GM21423 (cell line): Measurements from ENCODE around the gene HNRNPA1L2.
"Not testable (repeated sequence)": the region's sequence is repeated elsewhere in the genome, so short reads cannot be mapped to it uniquely, and the experiment has no call there.

Source experiments
- ATAC-seq: cut with Tn5 transposase; IDR thresholded peaks from one replicate; pipeline ENCODE4 v1.9.1; 2021; ENCODE audit warnings: mild to moderate bottlenecking, moderate library complexity; ENCODE audit not compliant: unreplicated experiment

The HNRNPA1L2 gene

DNA sequence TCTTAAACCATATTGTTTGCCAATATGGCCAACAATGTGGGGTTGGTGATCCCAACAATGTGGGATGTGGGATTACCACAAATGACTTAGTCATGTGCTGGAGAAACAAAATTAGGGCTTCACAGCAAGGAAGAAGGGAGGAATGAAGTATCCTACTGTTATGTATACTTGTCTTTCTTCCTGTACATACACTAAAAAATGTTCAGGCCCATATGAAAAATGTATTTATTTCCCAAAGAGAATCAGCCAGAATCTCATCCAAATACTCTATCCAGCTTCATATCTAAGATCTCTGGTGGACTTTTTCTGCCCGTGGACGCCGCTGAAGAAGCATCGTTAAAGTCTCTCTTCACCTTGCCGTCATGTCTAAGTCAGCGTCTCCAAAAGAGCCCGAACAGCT lies at the start of gene HNRNPA1L2:
Gene HNRNPA1L2 (plus strand): TSS at position 301 of the 400 bp plus-strand sequence. CDS start 62 bp downstream, at position 363.
- ATAC-seq = no peak

DNA sequence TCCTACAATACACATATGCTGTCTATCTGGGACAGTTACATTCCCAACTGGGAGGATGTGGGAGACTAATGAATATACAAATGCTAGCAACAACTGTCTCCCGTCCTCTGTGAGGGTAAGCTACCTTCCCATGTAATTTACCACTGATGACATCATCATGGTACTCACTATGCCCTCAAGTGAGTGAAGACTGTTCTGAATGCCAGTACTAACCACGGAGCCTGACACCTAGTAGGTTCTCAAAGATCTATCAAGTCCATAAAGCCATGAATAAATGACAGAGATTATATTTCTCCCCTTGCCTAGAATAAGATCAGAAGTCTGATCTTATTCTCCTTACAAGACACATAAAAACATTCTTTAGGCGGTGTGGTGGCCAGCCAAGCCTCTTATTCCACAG lies 49.1 kb upstream of the HNRNPA1L2 start:
- not testable (repeated sequence) for ATAC-seq

DNA sequence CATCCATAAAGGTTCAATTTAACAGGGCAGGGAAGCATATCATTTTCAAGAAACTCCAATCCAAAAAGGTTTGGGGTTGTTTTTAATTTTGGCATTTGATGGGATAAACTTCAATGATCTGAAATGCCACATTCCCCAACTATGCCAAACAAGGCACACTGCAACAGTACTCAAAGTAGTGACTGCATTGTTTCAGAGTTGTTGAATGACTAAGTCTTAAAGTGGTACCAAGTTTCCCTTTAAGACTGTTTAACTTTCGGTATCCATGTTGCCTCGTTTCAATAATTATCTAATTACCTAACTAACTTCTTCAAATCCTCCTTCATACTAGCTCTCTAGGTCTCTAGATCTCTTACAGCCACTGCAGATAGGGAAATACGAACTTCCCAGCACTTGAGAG lies 48.4 kb upstream of the HNRNPA1L2 start:
- not testable (repeated sequence) for ATAC-seq

DNA sequence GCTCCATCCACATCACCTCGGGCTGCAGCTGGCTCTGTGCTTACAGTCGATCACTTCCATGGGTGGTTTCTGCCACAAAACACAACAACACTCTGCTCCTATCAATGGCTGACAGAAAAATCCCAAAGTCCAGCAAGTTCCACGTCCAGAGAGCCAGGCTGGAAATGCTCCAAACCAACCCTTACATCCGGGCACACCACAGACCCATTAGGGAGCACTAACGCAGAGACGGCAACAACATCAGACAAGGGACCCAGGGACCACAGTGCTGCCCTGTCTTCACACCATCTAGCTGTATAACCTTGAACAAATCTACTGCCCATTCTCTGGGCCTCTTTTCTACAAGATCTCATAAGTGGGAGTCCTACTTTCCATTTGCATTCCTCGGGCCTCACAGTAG lies 47.9 kb upstream of the HNRNPA1L2 start:
- not testable (repeated sequence) for ATAC-seq

DNA sequence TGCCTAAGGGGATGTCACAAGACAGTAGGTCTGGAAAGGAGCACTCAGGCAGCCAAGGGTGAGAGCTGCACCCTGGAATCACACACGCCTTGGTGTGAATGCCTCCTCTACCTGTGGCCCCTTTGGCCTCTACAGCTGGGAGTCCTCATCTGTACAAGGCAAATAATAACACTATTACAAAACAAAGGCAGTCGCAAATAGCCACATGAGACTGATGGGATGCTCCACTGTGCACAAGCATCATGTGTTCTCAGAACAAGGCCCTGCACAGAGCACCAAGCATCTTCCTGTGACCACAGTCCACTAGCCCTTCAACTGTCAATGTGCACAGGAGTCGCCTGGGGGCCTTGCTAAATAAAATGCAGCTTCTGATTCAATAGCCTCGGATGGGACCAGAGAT lies 44.6 kb upstream of the HNRNPA1L2 start:
- ATAC-seq = no peak

DNA sequence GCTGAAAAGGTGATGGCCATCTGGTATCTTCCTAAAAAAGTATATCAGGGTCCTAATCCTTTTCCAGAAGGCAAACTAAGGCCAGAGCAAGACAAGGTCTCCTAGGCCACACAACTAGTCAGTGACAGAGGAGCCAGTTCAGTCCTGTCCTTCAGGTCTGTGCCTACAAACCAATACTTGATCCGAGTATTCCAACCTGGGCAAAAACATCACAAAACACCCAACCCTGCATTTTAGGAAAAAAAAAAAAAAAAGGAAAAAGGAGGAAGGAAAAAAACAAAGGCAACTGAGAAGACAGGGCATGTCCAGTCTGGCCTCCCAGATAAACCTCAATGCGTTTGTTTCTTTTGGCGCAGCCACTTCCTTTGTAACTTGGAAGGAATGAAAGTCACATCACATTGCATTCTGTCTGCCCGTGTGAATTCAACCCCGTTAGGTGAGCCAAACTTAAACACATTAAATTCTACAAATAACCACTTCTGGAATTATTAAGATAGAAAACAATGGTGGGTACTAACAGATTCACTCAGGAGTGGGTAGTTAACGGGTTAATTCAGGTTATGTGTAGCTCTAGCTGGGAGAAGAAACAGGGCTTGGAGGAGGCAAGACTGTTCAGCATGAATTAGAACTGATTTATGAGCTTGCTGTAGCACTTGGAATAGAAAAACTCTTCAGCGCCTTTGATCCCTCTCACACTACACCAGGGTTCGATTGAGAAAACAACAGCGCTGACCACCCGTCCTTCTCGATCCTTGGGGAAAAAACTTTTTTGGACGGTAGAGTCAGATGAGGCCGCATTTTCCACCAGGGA lies 43.0 kb upstream of the HNRNPA1L2 start:
- ATAC-seq = peak; percentile 24

DNA sequence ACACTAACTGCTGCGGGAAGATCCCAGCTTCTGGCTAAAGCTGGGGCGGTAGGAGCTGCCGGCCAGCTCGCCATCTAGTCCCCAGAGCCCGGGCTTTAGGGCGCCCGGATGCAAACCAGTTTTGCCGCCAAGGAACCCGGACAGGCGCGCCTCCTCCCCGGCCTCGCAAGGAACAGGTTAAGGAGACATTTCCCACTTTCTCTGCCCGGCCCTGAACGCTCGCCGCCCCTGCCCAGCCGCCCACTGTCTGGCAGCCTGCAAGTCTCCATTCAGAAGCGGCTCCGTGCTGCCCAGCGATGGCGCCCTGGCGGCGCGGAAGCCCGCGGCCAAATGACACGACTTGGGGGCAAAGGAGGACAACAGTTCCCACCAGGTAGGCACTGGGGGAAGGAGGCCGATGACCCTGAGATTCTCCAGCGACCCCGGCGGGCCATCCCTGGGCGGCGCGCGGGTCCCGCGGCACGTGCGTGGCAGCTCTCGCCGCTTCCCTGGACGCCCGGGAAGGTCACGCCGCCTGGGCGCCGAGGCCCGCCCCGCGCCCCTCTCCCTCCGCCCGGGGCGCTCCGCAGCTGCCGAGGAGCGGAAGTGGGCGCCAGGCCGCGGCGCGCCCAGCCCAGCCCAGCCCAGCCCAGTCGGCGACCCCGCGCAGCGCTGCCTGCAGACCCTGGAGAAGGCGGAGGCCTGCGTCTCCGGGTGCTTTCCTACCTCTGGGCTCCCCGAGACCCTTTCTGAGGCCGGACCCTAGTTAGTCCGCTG lies 42.2 kb upstream of the HNRNPA1L2 start:
- ATAC-seq = peak; percentile 78

DNA sequence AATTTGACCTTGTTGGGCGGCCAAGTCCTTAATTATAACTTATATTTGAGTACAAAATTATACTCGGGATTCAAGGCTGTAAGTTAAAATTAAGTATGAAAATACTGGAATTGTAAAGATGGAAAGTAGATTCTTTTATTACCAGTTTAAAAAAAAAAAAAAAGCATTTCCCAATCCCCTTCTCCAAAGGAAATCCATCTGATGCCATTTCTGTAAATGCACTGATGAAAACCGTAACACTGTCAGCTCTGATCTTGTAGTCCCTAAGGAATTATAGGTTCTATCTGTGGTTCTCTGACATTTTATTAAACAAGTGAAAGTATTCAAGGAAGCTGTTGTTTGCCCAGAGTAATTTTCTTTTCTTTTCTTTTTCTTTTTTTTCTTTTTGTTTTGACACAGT lies 41.6 kb upstream of the HNRNPA1L2 start:
- no peak for ATAC-seq

DNA sequence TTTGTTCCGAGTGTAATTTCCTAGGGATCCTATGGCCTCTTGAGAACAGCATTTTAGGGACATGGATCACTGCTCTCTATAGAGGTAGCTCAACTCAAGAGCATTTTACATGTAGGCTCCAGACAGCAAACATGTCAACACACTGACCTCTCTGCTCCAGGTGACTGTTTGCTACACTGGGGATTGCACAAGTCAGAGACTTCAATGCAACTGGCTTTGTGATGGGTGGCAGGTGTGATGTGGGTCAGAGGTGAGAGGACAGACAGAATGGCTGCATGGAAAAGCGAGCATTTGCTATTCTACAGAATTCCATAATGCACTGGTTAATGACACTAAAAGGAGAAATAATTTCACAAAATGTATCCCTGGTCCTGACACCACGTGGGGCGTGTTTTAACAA lies 38.9 kb upstream of the HNRNPA1L2 start:
- ATAC-seq = not testable (repeated sequence)

DNA sequence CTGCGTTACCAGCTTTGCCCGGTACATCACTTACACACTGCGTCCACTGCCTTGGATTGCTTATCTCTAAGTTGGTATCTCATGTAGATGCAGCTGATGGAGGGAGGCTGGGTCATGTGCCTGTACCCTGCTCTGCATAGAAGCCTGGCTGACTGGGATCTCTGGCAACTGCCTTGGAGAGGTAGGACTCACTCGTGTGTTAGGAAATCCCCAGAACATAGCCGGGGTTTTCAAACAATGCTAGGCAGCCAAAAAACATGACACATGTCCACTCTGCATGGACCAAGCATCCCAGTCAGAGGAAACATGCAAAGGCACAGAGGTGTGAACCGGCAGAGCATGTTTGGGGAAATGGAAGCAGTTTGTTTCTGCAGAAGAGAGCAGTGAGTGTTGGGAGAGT lies 36.1 kb upstream of the HNRNPA1L2 start:
- ATAC-seq = not testable (repeated sequence)

DNA sequence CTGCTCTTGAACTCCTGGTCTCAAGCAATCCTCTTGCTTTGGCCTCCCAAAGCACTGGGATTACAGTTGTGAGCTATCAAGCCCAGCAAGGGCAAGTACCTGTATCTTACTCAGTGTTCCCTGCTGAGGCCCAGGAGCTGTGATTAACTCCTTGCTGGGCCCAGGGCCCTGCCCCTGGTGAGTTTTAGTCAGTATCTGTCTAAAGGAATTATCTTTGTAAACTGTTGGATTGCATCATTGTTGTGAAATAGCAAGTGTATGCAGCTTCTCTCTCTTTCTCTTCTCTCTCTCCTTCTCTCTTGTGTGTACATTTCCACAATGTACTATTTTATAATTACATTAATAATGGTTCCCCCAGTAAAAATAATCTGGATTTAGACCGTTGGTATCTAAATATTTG lies 35.4 kb upstream of the HNRNPA1L2 start:
- ATAC-seq = not testable (repeated sequence)

DNA sequence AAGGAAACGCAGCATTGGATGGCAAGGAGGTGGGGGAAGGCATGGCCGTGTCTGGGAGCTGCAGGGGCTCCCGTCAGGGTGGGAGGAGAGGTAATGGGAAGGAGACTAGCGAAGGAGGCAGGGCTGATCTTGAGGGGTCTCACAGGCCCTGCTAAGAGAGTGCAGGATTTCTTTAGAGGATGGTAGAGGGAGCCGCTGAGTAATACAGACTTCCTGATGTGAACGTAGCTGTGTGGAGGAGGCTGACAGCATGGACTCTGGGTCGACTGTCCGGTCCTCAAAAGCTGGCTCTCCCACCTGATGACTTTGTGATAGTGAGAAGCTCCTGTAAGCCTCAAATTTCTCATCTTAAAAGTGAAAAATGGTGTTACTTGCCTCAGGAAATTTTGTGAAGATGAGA lies 34.0 kb upstream of the HNRNPA1L2 start:
- ATAC-seq = not testable (repeated sequence)

DNA sequence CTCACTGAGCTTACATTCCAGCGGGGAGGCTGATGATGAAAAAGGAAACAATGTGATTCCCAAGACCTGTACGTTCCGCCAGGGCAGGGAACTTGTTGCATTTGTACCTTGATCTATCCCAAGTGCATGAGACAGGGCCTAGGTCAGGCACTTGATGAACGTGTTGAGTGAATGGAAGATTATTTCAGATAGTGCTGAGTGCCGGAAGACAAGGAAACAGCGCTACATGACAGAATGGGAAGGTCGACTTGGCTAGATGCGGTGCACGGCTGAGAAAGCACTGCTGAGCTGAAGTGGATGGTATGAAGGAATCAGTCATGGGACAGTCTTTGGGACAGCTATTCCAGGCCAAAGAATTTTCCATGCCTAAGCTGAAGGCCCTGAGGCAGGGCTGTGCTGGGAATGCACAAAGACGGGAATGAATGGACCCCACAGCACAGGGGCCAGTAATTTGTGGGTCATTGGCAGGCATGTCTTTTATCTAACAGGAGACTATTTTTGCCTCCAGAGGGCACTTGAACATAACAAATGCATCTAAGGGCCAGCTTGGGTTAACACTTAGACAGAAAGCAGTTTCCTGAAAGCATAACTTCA lies 33.1 kb upstream of the HNRNPA1L2 start:
- peak; percentile 76 for ATAC-seq

DNA sequence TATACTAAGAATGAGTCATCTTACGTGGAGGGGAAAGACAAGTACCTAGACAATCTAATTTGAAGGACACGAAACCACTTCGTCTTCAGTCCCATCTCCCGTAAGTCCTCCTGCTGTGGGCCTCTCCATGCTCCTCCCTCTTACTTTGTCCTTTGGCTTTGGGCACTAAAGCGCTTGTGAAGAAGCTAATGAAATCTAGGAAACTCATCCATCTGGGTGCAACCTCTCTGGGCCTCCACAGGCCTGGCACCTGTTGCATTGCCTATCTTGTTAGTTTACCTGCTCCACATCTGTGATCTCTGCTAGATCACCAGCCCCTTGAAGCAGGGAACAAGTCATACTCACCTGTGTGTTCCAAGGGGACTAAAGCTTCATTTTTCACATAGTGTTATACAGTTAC lies 32.1 kb upstream of the HNRNPA1L2 start:
- not testable (repeated sequence) for ATAC-seq

DNA sequence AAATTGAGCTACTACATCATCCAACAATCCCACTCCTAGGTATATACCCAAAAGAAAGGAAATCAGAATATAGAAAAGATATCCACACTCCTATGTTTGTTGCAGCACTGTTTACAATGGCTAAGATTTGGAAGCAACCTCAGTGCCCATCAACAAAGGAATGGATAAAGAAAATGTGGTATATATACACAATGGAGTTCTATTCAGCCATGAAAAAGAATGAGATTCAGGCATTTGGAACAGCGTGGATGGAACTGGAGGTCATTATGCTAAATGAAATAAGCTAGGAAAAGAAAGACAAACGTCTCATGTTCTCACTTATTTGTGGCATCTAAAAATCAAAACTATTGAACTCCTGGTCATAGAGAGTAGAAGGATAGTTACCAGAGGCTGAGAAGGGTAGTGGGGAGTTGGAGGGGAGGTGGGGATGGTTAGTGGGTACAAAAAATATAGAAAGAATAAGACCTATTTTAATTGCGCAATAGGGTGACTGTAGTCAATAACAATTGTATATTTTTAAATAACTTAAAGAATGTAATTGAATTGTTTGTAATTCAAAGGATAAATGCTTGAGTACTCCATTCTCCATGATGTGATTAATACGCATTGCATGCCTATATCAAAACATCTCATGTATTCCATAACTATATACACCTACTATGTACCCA lies 27.0 kb upstream of the HNRNPA1L2 start:
- no peak for ATAC-seq

DNA sequence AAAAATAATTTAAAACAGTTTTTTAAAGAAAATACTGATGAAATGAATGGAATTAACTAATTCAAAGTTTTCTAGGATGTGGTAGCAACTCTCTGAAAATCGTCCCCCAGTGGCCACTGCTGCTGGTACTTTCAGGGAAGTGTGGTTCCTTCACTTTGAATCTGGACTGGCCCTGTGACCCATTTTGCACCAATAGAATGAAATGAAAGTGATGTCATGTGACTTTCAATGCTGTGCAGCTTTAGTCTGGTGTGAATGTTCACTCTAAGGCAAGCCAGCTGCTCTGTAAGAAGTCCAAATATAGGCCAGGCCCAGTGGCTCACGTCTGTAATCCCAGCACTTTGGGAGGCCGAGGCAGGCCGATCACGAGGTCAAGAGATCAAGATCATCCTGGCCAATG lies 26.4 kb upstream of the HNRNPA1L2 start:
- ATAC-seq = no peak

DNA sequence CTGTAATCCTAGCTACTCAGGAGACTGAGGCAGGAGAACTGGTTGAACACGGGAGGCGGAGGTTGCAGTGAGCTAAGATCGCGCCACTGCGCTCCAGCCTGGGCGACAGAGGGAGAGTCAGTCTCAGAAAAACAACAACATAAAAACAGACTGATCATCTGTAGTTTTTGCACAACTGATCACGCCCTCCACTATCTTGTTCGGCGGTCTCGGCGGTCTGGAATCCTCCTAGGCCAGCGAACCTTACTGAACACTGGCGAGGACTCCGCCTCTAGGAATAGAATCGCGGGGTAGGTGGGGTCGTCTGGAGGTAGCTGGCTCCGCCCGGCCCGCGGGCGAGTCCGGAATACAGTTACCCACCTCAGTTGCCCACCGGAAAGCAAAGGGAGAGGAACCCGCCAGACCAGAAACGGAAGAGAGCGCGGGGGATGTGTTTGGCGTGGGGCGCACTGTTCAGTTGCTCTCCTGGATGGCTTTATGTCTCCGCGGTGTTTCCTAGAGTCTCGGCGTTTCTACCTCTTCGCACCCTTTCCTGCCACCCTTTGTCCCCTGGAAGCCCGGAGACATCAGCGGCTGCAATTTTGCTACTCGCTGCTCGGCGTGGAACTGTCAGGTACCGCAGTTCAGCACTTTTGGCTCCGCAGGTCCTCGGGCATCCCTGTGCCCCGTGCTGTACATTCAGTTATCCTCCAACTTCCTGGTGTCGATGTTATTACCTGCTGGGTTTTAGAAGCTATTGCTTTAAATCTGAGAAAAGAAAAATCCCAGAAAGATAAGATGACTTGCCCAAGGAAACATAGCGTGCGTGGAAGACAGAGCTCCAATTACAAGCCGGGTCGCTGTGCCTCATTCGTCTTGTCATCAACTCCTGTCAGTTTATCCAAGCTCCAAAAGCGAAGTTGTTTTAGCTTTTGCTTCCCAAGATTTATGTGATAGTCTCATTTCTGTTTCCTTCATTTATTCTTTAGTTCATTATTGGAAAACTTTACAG lies 24.9 kb upstream of the HNRNPA1L2 start:
- ATAC-seq = peak; percentile 97

DNA sequence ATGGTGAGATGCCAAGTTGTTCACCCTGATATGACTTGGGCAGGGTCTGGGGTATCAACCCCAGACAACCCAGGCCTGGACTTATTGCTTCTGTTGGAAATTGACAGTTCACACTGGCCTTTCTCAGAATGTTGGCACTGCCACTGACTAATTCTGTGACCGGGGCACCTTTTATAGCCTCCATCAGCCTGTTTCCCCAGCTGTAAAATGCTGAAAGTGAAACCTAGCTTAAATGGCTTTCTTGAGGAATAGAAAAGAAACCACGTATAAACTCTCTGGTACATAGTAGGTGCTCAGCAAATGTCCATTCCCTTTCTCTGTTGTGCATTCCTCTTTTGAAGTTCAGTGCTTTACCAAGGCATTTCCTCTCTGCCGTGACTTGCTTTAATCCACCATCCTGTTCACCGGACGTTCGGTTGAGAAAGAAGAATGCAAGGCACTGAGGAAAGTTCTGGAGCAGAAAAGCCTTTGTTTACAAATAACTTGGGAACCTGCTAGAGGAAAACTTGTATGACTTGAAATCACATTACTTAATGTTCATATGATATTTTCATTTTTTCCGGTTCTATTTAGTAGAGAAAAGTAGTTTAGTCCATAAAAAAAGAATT lies 11.0 kb upstream of the HNRNPA1L2 start:
- ATAC-seq = peak; percentile 75

DNA sequence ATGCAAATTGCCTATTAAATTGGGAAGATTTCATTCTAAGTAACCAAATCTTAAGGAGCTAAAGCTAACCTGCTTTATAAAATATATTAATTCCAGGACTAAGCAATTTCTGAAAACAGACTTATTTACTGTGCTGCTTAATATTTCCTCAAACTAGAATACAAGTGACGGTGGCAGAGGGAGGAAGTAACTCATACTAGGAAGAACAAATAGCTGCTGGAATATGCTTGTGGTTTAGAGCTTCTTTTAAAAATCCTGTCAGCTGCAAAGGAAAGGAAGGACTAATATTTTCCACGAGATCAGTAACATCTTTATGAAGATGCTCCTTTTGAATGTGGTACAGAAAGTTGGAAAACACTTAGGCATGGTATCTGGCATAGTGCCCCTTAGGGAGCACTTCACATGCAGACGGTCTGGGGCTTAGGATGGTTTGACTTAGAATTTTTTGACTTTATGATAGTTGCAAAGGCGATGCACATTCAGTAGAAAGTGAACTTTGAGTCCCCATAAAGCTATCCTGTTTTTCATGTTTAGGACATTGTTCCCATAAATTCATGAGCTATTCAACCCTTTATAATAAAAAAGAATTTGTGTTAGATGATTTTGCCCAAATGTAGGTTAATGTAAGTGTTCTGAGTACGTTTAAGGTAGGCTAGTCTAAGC lies 3.4 kb upstream of the HNRNPA1L2 start:
- no peak for ATAC-seq
